ENCODE measurements around the gene PCDHA7.
A peak's percentile ranks its signal among the peaks of the same experiment; 100 is the strongest.
"Not testable (repeated sequence)": the region's sequence is repeated elsewhere in the genome, so short reads cannot be mapped to it uniquely, and the experiment has no call there.

The PCDHA7 gene

GRCh38 chr5:140869555-140869886, 35.5 kb downstream of the PCDHA7 start:
- no peak for DNase-seq
- Histone ChIP-seq H4K8ac (ENCODE audit: low read depth, low read length) (no peak overlapping the region), H3K56ac (ENCODE audit: low read length) (no peak overlapping the region), H2BK120ac (ENCODE audit: low read depth, low read length) (no peak overlapping the region), H3K4me1 (ENCODE audit: control insufficient read depth, low read depth, low read length) (no peaks in the 10 kb centered on the region), H2BK5ac (ENCODE audit: low read length) (no peak overlapping the region), H2AK5ac (ENCODE audit: low read length) (no peak overlapping the region), H3K4me3 (ENCODE audit: low read length) (no peak overlapping the region), H3K27ac (ENCODE audit: low read depth, low read length) (no peak overlapping the region), H3K27me3 (ENCODE audit: insufficient read depth, low read length, poor library complexity) (no peaks in the 10 kb centered on the region), H3K79me2 (ENCODE audit: control insufficient read depth, insufficient read depth, low read length) (no peaks in the 10 kb centered on the region), H2BK15ac (replicated peaks; ENCODE audit: low read depth) (no peak overlapping the region), H4K5ac (ENCODE audit: low read length) (no peak overlapping the region), H3K4me2 (ENCODE audit: low read length) (no peak overlapping the region), H3K36me3 (ENCODE audit: control insufficient read depth, insufficient read depth, low read length) (no peaks in the 10 kb centered on the region), H3K4ac (ENCODE audit: low read depth, low read length) (no peak overlapping the region), H3K23ac (ENCODE audit: low read length) (no peak overlapping the region), H3K79me1 (ENCODE audit: low read length) (no peaks in the 10 kb centered on the region), H3K18ac (ENCODE audit: low read length) (no peak overlapping the region), H3K9ac (ENCODE audit: low read length) (no peak overlapping the region)
- no CpG with 5 or more reads among the region's 5 CpGs for WGBS (ENCODE audit: extremely low coverage, insufficient coverage, low lambda C conversion rate)

DNA sequence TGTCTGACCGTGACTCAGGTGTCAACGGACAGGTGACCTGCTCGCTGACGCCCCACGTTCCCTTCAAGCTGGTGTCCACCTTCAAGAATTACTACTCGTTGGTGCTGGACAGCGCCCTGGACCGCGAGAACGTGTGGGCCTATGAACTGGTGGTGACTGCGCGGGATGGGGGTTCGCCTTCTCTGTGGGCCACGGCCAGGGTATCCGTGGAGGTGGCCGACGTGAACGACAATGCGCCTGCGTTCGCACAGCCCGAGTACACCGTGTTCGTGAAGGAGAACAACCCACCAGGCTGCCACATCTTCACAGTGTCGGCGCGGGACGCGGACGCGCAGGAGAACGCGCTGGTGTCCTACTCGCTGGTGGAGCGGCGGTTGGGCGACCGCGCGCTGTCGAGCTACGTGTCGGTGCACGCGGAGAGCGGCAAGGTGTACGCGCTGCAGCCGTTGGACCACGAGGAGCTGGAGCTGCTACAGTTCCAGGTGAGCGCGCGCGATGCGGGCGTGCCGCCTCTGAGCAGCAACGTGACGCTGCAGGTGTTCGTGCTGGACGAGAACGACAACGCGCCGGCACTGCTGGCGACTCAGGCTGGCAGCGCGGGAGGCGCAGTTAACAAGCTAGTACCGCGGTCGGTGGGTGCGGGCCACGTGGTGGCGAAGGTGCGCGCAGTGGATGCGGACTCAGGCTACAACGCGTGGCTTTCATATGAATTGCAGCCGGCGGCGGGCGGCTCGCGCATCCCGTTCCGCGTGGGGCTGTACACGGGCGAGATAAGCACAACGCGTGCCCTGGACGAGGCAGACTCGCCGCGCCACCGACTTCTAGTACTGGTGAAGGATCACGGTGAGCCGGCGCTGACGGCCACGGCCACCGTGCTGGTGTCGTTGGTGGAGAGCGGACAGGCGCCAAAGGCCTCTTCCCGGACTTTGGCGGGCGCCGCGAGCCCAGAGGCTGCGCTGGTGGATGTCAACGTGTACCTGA, 36.4 kb downstream of the PCDHA7 start:
- no peak overlapping the region for H3K9ac ChIP-seq (ENCODE audit: low read length)
- no peak overlapping the region for H2BK120ac ChIP-seq (ENCODE audit: low read depth, low read length)
- H3K4me2 ChIP-seq (ENCODE audit: low read length) = no peak overlapping the region
- H3K36me3 ChIP-seq (ENCODE audit: control insufficient read depth, insufficient read depth, low read length) = no peaks in the 10 kb centered on the region
- H3K4me3 ChIP-seq (ENCODE audit: low read length) = no peak overlapping the region
- H3K18ac ChIP-seq (ENCODE audit: low read length) = no peak overlapping the region
- no peak overlapping the region for H2AK5ac ChIP-seq (ENCODE audit: low read length)
- no peak overlapping the region for H3K4ac ChIP-seq (ENCODE audit: low read depth, low read length)
- H3K79me2 ChIP-seq (ENCODE audit: control insufficient read depth, insufficient read depth, low read length) = no peaks in the 10 kb centered on the region
- no peak overlapping the region for H4K5ac ChIP-seq (ENCODE audit: low read length)
- H3K56ac ChIP-seq (ENCODE audit: low read length) = no peak overlapping the region
- H3K4me1 ChIP-seq (ENCODE audit: control insufficient read depth, low read depth, low read length) = no peaks in the 10 kb centered on the region
- no peak overlapping the region for H3K23ac ChIP-seq (ENCODE audit: low read length)
- no peaks in the 10 kb centered on the region for H3K79me1 ChIP-seq (ENCODE audit: low read length)
- WGBS (ENCODE audit: extremely low coverage, insufficient coverage, low lambda C conversion rate) = no CpG with 5 or more reads among the region's 114 CpGs
- no peak overlapping the region for H2BK5ac ChIP-seq (ENCODE audit: low read length)
- H4K8ac ChIP-seq (ENCODE audit: low read depth, low read length) = no peak overlapping the region
- H3K27me3 ChIP-seq (ENCODE audit: insufficient read depth, low read length, poor library complexity) = no peaks in the 10 kb centered on the region
- H3K27ac ChIP-seq (ENCODE audit: low read depth, low read length) = no peak overlapping the region
- no peak for DNase-seq
- no peak overlapping the region for H2BK15ac ChIP-seq (replicated peaks; ENCODE audit: low read depth)

DNA sequence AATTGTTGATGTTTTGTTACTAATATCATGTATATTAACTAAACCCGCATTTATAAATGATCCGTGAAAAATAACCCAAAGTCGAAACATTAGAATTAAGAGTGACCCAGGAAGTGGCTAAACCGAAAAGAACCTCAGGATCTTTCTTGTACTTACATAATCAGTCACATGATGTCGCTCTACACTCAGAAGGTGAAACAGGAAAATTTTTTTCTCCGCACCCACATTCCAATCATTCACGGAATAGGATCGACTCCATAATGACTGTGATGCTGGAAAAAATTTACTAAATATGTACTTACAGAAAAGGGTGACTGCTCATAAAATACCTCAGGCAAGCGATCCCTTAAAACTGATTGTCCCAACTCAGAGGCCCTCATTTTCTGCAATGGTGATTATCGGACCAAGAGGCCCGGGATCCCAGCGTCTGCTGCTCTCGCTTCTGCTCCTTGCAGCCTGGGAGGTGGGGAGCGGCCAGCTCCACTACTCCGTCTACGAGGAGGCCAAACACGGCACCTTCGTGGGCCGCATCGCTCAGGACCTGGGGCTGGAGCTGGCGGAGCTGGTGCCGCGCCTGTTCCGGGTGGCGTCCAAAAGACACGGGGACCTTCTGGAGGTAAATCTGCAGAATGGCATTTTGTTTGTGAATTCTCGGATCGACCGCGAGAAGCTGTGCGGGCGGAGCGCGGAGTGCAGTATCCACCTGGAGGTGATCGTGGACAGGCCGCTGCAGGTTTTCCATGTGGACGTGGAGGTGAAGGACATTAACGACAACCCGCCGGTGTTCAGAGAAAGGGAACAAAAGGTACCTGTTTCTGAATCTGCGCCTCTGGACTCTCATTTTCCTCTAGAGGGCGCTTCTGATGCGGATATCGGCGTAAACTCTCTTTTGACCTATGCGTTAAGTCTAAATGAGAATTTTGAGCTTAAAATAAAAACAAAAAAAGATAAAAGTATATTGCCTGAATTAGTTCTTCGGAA, 41.3 kb downstream of the PCDHA7 start, which contains the start of gene PCDHA12:
TSS of gene PCDHA12 (plus strand) at position 224 of the 981 bp plus-strand sequence. CDS start at position 389, 165 bp downstream.
- Histone ChIP-seq H3K4ac (ENCODE audit: low read depth, low read length) (no peak within 1 kb of the TSS), H4K5ac (ENCODE audit: low read length) (no peak within 1 kb of the TSS), H3K36me3 (ENCODE audit: control insufficient read depth, insufficient read depth, low read length) (no peaks in the 10 kb centered on the region), H3K4me2 (ENCODE audit: low read length) (peak within 1 kb of the TSS; percentile 25), H2AK5ac (ENCODE audit: low read length) (no peak within 1 kb of the TSS), H3K27ac (ENCODE audit: low read depth, low read length) (no peak within 1 kb of the TSS), H3K79me1 (ENCODE audit: low read length) (peaks cover 2% of the 10 kb centered on the region), H4K8ac (ENCODE audit: low read depth, low read length) (no peak within 1 kb of the TSS), H3K4me3 (ENCODE audit: low read length) (peak within 1 kb of the TSS; percentile 36), H2BK5ac (ENCODE audit: low read length) (no peak within 1 kb of the TSS), H3K18ac (ENCODE audit: low read length) (no peak within 1 kb of the TSS), H3K79me2 (ENCODE audit: control insufficient read depth, insufficient read depth, low read length) (no peaks in the 10 kb centered on the region), H3K9ac (ENCODE audit: low read length) (peak within 1 kb of the TSS; percentile 64), H3K56ac (ENCODE audit: low read length) (peak within 1 kb of the TSS; percentile 85), H3K27me3 (ENCODE audit: insufficient read depth, low read length, poor library complexity) (no peaks in the 10 kb centered on the region), H3K23ac (ENCODE audit: low read length) (no peak within 1 kb of the TSS), H3K4me1 (ENCODE audit: control insufficient read depth, low read depth, low read length) (no peaks in the 10 kb centered on the region), H2BK120ac (ENCODE audit: low read depth, low read length) (no peak within 1 kb of the TSS), H2BK15ac (replicated peaks; ENCODE audit: low read depth) (no peak within 1 kb of the TSS)
- DNase-seq = peak; percentile 82
- WGBS (ENCODE audit: extremely low coverage, insufficient coverage, low lambda C conversion rate) = no CpG with 5 or more reads among the region's 47 CpGs

DNA sequence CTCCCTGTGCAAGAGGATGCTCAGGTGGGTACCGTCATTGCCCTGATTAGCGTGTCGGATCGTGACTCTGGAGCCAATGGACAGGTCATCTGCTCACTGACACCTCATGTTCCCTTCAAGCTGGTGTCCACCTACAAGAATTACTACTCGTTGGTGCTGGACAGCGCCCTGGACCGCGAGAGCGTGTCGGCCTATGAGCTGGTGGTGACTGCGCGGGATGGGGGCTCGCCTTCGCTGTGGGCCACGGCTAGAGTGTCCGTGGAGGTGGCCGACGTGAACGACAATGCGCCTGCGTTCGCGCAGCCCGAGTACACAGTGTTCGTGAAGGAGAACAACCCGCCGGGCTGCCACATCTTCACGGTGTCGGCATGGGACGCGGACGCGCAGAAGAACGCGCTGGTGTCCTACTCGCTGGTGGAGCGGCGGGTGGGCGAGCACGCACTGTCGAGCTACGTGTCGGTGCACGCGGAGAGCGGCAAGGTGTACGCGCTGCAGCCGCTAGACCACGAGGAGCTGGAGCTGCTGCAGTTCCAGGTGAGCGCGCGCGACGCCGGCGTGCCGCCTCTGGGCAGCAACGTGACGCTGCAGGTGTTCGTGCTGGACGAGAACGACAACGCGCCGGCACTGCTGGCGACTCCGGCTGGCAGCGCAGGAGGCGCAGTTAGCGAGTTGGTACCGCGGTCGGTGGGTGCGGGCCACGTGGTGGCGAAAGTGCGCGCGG, 42.6 kb downstream of the PCDHA7 start:
- no CpG with 5 or more reads among the region's 80 CpGs for WGBS (ENCODE audit: extremely low coverage, insufficient coverage, low lambda C conversion rate)
- not testable (repeated sequence) for H3K79me1 ChIP-seq (ENCODE audit: low read length); H2AK5ac ChIP-seq (ENCODE audit: low read length); H4K8ac ChIP-seq (ENCODE audit: low read depth, low read length); H4K5ac ChIP-seq (ENCODE audit: low read length); H3K79me2 ChIP-seq (ENCODE audit: control insufficient read depth, insufficient read depth, low read length); H2BK15ac ChIP-seq (replicated peaks; ENCODE audit: low read depth); H3K4me3 ChIP-seq (ENCODE audit: low read length); H3K56ac ChIP-seq (ENCODE audit: low read length); H3K4me2 ChIP-seq (ENCODE audit: low read length); DNase-seq; H3K27me3 ChIP-seq (ENCODE audit: insufficient read depth, low read length, poor library complexity); H2BK120ac ChIP-seq (ENCODE audit: low read depth, low read length); H3K9ac ChIP-seq (ENCODE audit: low read length); H3K36me3 ChIP-seq (ENCODE audit: control insufficient read depth, insufficient read depth, low read length); H3K4me1 ChIP-seq (ENCODE audit: control insufficient read depth, low read depth, low read length); H3K27ac ChIP-seq (ENCODE audit: low read depth, low read length); H3K4ac ChIP-seq (ENCODE audit: low read depth, low read length); H2BK5ac ChIP-seq (ENCODE audit: low read length); H3K18ac ChIP-seq (ENCODE audit: low read length)
- H3K23ac ChIP-seq (ENCODE audit: low read length) = peak overlapping the region; percentile 16

DNA sequence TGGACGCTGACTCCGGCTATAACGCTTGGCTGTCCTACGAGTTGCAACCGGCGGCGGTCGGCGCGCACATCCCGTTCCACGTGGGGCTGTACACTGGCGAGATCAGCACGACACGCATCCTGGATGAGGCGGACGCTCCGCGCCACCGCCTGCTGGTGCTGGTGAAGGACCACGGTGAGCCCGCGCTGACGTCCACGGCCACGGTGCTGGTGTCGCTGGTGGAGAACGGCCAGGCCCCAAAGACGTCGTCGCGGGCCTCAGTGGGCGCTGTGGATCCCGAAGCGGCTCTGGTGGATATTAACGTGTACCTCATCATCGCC, 43.2 kb downstream of the PCDHA7 start:
- no CpG with 5 or more reads among the region's 37 CpGs for WGBS (ENCODE audit: extremely low coverage, insufficient coverage, low lambda C conversion rate)
- Histone ChIP-seq H2BK120ac (ENCODE audit: low read depth, low read length) (no peak overlapping the region), H4K8ac (ENCODE audit: low read depth, low read length) (no peak overlapping the region), H3K23ac (ENCODE audit: low read length) (no peak overlapping the region), H3K4me3 (ENCODE audit: low read length) (no peak overlapping the region), H3K36me3 (ENCODE audit: control insufficient read depth, insufficient read depth, low read length) (no peaks in the 10 kb centered on the region), H3K79me2 (ENCODE audit: control insufficient read depth, insufficient read depth, low read length) (no peaks in the 10 kb centered on the region), H3K4me1 (ENCODE audit: control insufficient read depth, low read depth, low read length) (no peaks in the 10 kb centered on the region), H3K56ac (ENCODE audit: low read length) (no peak overlapping the region), H3K4me2 (ENCODE audit: low read length) (no peak overlapping the region), H2AK5ac (ENCODE audit: low read length) (no peak overlapping the region), H3K4ac (ENCODE audit: low read depth, low read length) (no peak overlapping the region), H3K27me3 (ENCODE audit: insufficient read depth, low read length, poor library complexity) (no peaks in the 10 kb centered on the region), H4K5ac (ENCODE audit: low read length) (no peak overlapping the region), H3K27ac (ENCODE audit: low read depth, low read length) (no peak overlapping the region), H3K9ac (ENCODE audit: low read length) (no peak overlapping the region), H2BK5ac (ENCODE audit: low read length) (no peak overlapping the region), H2BK15ac (replicated peaks; ENCODE audit: low read depth) (no peak overlapping the region), H3K79me1 (ENCODE audit: low read length) (peaks cover 2% of the 10 kb centered on the region), H3K18ac (ENCODE audit: low read length) (no peak overlapping the region)
- no peak for DNase-seq
